ENCODE data around the gene ZBTB46. TPM values are rescaled to one million over a fixed set of nuclear protein-coding genes. Genes with fewer than 3 reads are reported as not detected.

Gene ZBTB46
- total RNA-seq, 1 experiment from 2014 or later = 27.1 TPM

DNA sequence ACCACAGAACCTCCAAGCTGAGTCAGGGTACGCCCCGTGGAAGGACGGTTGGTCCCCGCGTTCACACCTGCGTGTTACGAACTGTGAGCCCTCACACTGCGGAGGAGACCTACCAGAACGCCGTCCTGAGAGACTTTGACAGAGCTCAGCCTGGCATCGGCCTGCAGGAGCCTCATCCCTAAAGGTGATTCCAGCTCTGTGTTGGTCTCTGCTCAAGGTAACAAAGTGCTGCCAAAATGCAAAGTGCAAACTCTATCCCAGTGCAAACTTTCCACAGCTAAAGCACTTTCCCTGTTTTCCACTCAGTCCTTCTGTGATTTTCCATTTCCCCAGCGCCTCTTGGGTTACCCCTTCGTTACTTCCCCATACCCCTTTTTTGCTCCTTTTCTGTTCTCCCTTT, 8.6 kb upstream of the ZBTB46 start:
- H4K8ac ChIP-seq (replicated peaks; ENCODE audit: insufficient read length, low read depth, low read length) = no peak overlapping the region
- H2AK5ac ChIP-seq (ENCODE audit: insufficient read length, low read length) = no peak overlapping the region
- WGBS (ENCODE audit: extremely low coverage, insufficient read length, low lambda C conversion rate) = no CpG with 5 or more reads among the region's 13 CpGs
- no peak overlapping the region for H2BK5ac ChIP-seq (ENCODE audit: insufficient read length, low read length)
- H2AFZ ChIP-seq (ENCODE audit: low read length) = no peak overlapping the region
- H3K27me3 Mint-ChIP-seq (ENCODE audit: low read depth) = peaks cover 4% of the 10 kb centered on the region
- TF ChIP-seq, protein P1, sequence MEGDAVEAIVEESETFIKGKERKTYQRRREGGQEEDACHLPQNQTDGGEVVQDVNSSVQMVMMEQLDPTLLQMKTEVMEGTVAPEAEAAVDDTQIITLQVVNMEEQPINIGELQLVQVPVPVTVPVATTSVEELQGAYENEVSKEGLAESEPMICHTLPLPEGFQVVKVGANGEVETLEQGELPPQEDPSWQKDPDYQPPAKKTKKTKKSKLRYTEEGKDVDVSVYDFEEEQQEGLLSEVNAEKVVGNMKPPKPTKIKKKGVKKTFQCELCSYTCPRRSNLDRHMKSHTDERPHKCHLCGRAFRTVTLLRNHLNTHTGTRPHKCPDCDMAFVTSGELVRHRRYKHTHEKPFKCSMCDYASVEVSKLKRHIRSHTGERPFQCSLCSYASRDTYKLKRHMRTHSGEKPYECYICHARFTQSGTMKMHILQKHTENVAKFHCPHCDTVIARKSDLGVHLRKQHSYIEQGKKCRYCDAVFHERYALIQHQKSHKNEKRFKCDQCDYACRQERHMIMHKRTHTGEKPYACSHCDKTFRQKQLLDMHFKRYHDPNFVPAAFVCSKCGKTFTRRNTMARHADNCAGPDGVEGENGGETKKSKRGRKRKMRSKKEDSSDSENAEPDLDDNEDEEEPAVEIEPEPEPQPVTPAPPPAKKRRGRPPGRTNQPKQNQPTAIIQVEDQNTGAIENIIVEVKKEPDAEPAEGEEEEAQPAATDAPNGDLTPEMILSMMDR (conservative IDR thresholded peaks at IDR 0.05) = no peak
- H3K23ac ChIP-seq (ENCODE audit: insufficient read length, low read depth, low read length) = no peak overlapping the region
- H2BK20ac ChIP-seq (ENCODE audit: low read depth, low read length, poor library complexity, severe bottlenecking) = no peak overlapping the region
- peaks cover 14 to 33% of the 10 kb centered on the region in 2 experiments for H3K4me1 Mint-ChIP-seq
- H3K79me2 ChIP-seq (ENCODE audit: insufficient read depth, low read length) = no peaks in the 10 kb centered on the region
- H3K4me1 ChIP-seq (ENCODE audit: insufficient read depth, low read length) = no peaks in the 10 kb centered on the region
- H3K9ac ChIP-seq (ENCODE audit: extremely low read depth, insufficient read length, low read length) = no peak overlapping the region
- H3K27ac Mint-ChIP-seq = no peak overlapping the region
- H3K56ac ChIP-seq (ENCODE audit: insufficient read length, low read depth, low read length) = no peak overlapping the region
- no peak overlapping the region for H3T11ph ChIP-seq (ENCODE audit: low read length)
- H3K4ac ChIP-seq (ENCODE audit: low read depth, low read length) = no peak overlapping the region
- no peak overlapping the region for H3K14ac ChIP-seq (ENCODE audit: insufficient read depth, low read length)
- H4K5ac ChIP-seq (ENCODE audit: insufficient read length, low read depth, low read length) = no peak overlapping the region
- no peak overlapping the region for H3K27ac ChIP-seq (ENCODE audit: insufficient read length, low read depth, low read length)
- H3K9me3 ChIP-seq (ENCODE audit: control insufficient read depth, low read depth, low read length) = no peaks in the 10 kb centered on the region
- no peaks in the 10 kb centered on the region for H3K27me3 ChIP-seq (ENCODE audit: insufficient read depth, low read length)
- no peak overlapping the region for H3K4me2 ChIP-seq (ENCODE audit: insufficient read depth, insufficient read length, low read length)
- no peaks in the 10 kb centered on the region for H3K79me1 ChIP-seq (ENCODE audit: insufficient read depth, low read depth, low read length, poor library complexity, severe bottlenecking)
- H3K36me3 Mint-ChIP-seq (ENCODE audit: insufficient read depth in 1 of 3, low read depth in 3 of 3) = no peaks in the 10 kb centered on the region
- no peak overlapping the region for H3K18ac ChIP-seq (ENCODE audit: insufficient read length, low read depth, low read length)
- H4K91ac ChIP-seq (ENCODE audit: insufficient read length, low read depth, low read length) = no peak overlapping the region
- DNase-seq = no peak
- no peaks in the 10 kb centered on the region for H3K9me3 Mint-ChIP-seq
- no peaks in the 10 kb centered on the region for H4K20me1 ChIP-seq (ENCODE audit: control insufficient read depth, insufficient read depth, insufficient read length)
- H3K4me3 Mint-ChIP-seq = no peak overlapping the region
- no peak overlapping the region for H2BK12ac ChIP-seq (ENCODE audit: insufficient read length, low read depth, low read length)
- no peak overlapping the region for H2BK15ac ChIP-seq (ENCODE audit: low read depth, low read length)
- H3K23me2 ChIP-seq (ENCODE audit: insufficient read length, low read depth, low read length, poor library complexity, severe bottlenecking) = no peaks in the 10 kb centered on the region
- no peak overlapping the region for H2BK120ac ChIP-seq (ENCODE audit: low read depth, low read length, poor library complexity, severe bottlenecking)
